Astrocyte (in vitro differentiated cells and primary cell): ENCODE data around the gene TRPM2.

Experiments used
- CTCF ChIP-seq: IDR thresholded peaks from 2 replicates; pipeline ENCODE4 v1.5.1; 2011; ENCODE audit warnings: low read depth, mild to moderate bottlenecking, inconsistent platforms, low read length, moderate library complexity; ENCODE audit not compliant: insufficient read depth
- EZH2 ChIP-seq: IDR thresholded peaks from 2 replicates; pipeline ENCODE4 v1.6.1; 2012; ENCODE audit warnings: mild to moderate bottlenecking, low read length, inconsistent platforms; ENCODE audit not compliant: insufficient read depth

- TF ChIP-seq CTCF (no peak), EZH2 (no peak)
These were observed 18.0 kb upstream of the TRPM2 start for GRCh38 chr21:44335266-44336059.
